NB4 (cell line): Measurements from ENCODE around the gene DEXI.

Source experiments
- DNase-seq: peaks from one replicate; pipeline ENCODE4 v3.0.0; 2010; ENCODE audit warnings: low read depth
- H3K4me3 ChIP-seq: one replicate; pipeline ENCODE4 v1.5.1; 2011; ENCODE audit warnings: mild to moderate bottlenecking, low read depth, low read length, moderate library complexity
- MYC ChIP-seq: IDR thresholded peaks from 2 replicates; pipeline ENCODE4 v1.6.1; 2011; ENCODE audit warnings: low read depth, low read length
- POLR2A ChIP-seq: IDR thresholded peaks from 2 replicates; pipeline ENCODE4 v1.6.1; 2011; ENCODE audit warnings: mild to moderate bottlenecking; ENCODE audit not compliant: insufficient read length; ENCODE audit errors: extremely low read depth
- TF ChIP-seq, protein P1 (sequence below): IDR thresholded peaks from 2 replicates; pipeline ENCODE4 v1.6.1; 2011; ENCODE audit warnings: low read depth, low read length
- TF ChIP-seq, protein P2 (sequence below): IDR thresholded peaks from one replicate; pipeline ENCODE4 v1.5.1; 2012; ENCODE audit warnings: low read depth, low read length

Gene DEXI

DNA sequence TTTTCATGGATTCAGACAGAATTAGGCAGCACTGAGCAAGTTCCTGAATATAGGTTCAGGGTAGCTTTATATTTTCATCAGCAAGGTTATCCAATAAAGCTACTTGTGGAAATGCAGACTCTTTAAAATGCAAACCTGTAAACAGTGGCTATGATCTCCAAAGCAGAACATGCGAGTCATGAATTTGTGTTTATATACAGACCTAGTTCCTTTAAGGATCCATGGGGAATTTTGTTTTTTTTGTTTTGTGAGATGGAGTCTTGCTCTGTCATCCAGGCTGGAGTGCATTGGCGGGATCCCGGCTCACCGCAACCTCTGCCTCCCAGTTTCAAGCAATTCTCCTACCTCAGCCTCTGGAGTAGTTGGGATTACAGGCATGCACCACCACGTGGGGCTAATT, 16.9 kb upstream of the DEXI start:
- H3K4me3 ChIP-seq: no peak overlapping the region
- TF ChIP-seq MYC: no peak
- TF ChIP-seq, protein P1, sequence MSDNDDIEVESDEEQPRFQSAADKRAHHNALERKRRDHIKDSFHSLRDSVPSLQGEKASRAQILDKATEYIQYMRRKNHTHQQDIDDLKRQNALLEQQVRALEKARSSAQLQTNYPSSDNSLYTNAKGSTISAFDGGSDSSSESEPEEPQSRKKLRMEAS: no peak
- TF ChIP-seq, protein P2, sequence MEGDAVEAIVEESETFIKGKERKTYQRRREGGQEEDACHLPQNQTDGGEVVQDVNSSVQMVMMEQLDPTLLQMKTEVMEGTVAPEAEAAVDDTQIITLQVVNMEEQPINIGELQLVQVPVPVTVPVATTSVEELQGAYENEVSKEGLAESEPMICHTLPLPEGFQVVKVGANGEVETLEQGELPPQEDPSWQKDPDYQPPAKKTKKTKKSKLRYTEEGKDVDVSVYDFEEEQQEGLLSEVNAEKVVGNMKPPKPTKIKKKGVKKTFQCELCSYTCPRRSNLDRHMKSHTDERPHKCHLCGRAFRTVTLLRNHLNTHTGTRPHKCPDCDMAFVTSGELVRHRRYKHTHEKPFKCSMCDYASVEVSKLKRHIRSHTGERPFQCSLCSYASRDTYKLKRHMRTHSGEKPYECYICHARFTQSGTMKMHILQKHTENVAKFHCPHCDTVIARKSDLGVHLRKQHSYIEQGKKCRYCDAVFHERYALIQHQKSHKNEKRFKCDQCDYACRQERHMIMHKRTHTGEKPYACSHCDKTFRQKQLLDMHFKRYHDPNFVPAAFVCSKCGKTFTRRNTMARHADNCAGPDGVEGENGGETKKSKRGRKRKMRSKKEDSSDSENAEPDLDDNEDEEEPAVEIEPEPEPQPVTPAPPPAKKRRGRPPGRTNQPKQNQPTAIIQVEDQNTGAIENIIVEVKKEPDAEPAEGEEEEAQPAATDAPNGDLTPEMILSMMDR: no peak
- DNase-seq: no peak

DNA sequence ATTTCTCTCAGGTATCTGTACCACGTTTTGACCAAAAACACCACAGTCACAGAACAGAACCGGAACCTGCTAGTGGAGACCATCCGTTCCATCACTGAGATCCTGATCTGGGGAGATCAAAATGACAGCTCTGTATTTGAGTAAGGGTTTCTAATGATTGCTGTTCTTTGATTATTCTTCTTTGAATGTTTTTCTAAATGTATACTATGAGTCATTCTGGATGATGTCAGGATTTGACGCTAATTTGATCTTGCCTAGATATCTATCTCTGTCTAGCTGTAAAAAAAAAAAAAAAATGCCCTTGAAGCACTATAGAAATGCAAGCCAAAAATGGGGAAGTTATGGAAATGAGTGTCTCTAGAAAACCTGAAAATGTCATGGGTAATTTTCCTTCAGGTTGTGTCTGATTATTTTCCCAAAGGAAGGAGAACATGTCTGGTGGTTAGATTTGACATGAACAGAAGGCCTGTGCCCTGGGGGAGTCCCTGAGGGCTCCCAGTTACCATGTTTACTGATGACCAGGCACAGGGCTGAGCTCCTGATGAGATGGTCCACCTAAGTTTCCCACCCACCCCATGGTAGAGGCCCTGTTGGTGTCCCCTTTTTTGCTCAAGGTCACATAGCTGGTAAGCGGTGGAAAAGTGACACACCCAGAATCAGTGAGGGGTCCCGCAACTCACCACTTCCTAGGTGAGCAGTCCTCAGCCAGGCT, 15.7 kb upstream of the DEXI start:
- TF ChIP-seq, protein P1: no peak
- no peak for TF ChIP-seq POLR2A
- TF ChIP-seq, protein P2: no peak
- no peak for TF ChIP-seq MYC
- H3K4me3 ChIP-seq: no peak overlapping the region
- DNase-seq: peak; percentile 45

DNA sequence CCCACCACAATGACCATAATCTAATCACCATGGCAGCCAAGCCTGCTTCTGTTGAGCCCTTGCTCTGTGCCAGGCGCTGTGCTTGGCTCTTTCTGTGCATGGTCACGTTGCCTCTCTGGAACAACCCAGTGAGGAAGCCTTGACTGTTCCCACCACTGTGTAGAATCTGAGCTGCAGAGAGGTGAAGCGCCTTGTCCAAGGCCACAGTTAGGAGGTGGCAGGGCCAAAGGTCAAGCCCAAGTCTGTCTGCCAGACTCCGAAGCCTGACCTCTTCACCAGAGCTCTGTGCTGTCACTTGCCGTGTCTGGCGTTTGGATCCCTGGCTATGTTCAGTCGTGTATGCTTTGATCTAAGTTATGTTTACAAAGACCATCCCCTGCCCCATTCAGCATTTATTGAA, 12.6 kb upstream of the DEXI start:
- TF ChIP-seq, protein P2: no peak
- no peak for TF ChIP-seq MYC
- no peak overlapping the region for H3K4me3 ChIP-seq
- no peak for DNase-seq

DNA sequence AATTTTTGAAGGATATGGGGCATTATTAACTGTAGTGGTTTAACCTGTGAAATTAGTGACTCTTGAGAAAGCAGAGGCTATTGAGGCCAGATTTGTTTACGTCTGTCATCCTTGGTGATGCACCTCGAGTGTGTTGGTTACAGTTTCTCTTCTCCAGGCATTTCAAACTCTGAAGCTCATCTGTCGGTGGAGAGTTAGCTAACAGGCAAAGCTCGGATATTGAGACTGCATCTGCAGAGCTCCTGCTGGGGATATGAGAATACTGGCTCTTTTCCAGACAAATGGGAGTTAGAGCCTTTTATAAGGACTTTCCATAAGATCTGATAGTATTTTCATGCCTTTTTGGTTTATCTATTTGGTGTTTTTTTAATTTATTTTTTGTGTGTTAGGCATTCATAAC, 8.8 kb upstream of the DEXI start:
- no peak for DNase-seq
- no peak for TF ChIP-seq MYC
- TF ChIP-seq, protein P1: no peak
- TF ChIP-seq, protein P2: no peak
- no peak for TF ChIP-seq POLR2A
- no peak overlapping the region for H3K4me3 ChIP-seq

DNA sequence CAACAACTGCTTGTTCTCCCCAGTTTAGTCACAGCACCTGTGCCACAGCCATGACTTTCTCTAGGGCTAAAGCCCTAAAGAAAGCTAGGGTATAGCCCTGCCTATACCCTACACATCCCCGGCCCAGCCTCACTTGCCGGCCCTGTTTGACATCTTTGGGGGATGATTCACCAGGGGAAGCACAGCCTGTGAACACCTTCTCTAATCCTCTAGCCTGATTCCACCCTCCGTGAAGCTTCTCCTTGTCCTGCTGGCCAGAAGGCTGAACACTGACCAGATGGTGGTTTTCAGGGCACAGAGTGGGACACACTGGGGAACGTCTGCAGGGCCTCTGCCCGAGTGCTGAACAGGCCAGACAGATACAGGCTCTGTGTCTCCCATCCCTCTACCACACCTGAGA, 8.1 kb upstream of the DEXI start:
- no peak overlapping the region for H3K4me3 ChIP-seq
- no peak for DNase-seq
- TF ChIP-seq, protein P1: no peak

DNA sequence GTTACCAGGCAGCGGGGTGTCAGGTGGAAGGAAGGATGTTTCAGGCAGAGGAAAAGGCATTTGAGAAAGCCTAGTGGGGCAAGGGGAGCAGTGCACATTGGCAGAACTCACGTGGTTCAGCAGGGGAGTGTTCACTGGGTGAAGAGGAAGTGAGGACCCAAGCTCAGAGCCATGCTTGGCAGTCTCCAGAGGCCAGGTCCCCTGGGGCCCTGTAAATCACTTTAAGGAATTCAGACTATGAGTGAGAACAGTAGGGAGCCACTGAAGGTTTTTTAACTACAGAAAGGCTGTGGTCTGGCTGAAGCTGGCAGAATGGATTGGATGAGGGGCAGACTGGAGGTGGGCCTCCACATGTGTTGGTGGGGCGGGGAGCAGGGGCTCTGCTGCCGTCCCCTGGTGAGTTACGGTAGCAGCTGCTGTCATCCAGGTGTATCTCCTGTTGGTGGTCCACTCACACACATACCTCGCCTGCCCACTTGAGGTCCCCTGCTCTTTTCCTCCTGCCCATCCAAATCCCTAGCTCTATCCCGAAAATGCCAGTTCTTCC, 7.2 kb upstream of the DEXI start:
- TF ChIP-seq, protein P2: peak; percentile 24
- TF ChIP-seq MYC (peak; percentile 75), POLR2A (no peak)
- TF ChIP-seq, protein P1: peak; percentile 95
- peak; percentile 95 for DNase-seq
- H3K4me3 ChIP-seq: no peak overlapping the region
